SJSA1 (cell line): ENCODE data around the gene TMEM171. TPM values are rescaled to one million over a fixed set of nuclear protein-coding genes. Genes with fewer than 3 reads are reported as not detected.

Experiments used
- DNase-seq, 2 experiments: peaks; one replicate each; pipeline ENCODE4 v3.0.0-alpha.2; 2015 to 2020; ENCODE audit warnings: low spot score in 2 of 2, low read depth in 1 of 2
- H3K27ac ChIP-seq: fragments of 250-450 bp; sonication (Bioruptor Pico); 2 replicates; pipeline ENCODE4 v1.5.1; 2020; ENCODE audit warnings: mild to moderate bottlenecking, moderate library complexity
- H3K27me3 ChIP-seq: fragments of 250-450 bp; sonication (Bioruptor Pico); replicated peaks from 2 replicates; pipeline ENCODE4 v1.5.1; 2020; ENCODE audit warnings: mild to moderate bottlenecking, moderate library complexity
- H3K36me3 ChIP-seq: fragments of 250-450 bp; sonication (Bioruptor Pico); 2 replicates; pipeline ENCODE4 v1.5.1; 2020; ENCODE audit warnings: mild to moderate bottlenecking
- H3K4me1 ChIP-seq: fragments of 250-450 bp; sonication (Bioruptor Pico); replicated peaks from 2 replicates; pipeline ENCODE4 v1.6.1; 2021; ENCODE audit warnings: mild to moderate bottlenecking
- H3K4me3 ChIP-seq: fragments of 250-450 bp; sonication (Bioruptor Pico); 2 replicates; pipeline ENCODE4 v1.5.1; 2020; ENCODE audit warnings: mild to moderate bottlenecking
- H3K9me3 ChIP-seq: fragments of 250-450 bp; sonication (Bioruptor Pico); replicated peaks from 2 replicates; pipeline ENCODE4 v1.5.1; 2020; ENCODE audit warnings: mild to moderate bottlenecking
- total RNA-seq: library from RNA; depleted of rRNA; stranded (reverse); fragments of >200 nt; shearing (Covaris generic); gene quantifications from 2 replicates; pipeline ENCODE4 v1.2.3, GENCODE V29; 2014

TMEM171 gene
- total RNA-seq, 1 experiment from 2014 or later, result 8.4 TPM

DNA sequence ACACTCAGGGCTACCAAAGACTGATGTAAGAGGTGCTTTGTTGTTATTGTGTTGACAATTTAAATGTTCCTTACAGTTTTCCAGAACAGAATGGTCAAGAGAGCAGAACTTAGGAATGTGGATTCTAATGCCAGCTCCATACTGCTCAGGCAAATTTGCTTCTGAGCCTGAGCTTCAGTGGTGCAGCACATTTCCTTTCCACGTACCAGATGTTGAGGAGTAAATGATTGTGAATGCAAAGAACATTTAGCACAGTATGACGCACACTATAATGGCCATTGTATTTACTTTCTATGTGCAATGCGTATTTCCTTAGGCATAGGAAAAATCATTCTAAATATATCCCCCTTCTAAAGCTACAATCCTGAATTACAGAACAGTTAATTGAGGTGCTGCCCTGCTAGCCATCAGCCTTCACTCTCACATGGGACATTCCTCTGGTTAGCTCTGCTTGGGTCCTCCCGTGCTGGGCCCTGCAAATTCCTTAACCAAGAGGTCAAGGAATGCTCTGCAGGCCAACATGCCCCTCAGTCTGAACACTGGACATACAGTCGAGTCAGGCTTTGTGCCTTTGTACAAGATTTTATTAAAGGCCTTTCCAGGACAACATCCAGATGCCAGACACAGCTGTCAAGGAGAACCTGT, 31.5 kb downstream of the TMEM171 start:
- H3K27me3 ChIP-seq, result no peaks in the 10 kb centered on the region
- H3K36me3 ChIP-seq, result no peaks in the 10 kb centered on the region

DNA sequence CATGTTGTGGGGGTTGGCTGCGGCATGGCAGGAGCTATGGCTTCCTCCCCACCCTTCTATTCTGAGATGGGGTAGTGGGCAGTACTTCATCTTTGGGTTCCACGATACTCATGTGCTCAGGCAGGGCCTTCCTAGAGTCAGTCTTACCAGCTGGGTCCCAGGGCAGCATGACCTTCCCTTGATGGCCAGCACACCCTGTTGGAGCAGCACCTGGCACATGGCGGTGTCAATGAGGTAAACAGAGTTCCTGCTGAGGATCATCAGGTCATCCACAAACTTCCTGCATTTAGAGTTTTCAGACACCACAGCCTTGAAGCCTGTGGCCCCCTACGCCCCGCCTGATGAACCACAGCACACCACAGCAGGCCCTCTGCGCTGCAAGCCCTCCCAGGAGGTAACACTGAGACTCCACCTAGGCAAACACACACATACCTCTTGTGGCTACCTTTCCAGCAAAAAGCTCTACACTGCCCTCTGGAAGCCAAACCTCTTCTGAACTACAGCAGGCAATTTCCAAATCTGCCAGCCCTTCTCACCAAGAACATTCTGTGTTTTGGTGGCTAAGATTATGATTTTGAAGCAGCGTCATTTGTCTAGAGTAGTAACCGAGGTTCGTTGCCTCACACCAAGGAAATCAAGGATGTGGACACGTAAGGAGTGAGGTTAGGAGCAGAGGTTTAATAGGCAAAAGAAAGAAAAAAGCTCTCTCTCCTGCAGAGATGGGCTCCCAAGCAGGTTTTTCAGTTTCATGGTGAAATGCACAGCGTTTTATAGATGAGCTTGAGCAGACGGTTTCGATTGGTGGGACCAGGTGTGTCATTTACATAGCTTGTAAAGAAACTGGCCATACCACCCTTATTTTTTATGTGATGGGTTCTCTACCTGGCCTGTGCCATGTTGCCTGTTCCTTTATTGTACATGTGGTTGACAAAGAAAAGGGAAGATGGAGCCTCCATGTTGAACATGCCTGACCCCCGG, 32.3 kb downstream of the TMEM171 start:
- DNase-seq, result no peak
- Histone ChIP-seq H3K4me1 (peaks cover 18% of the 10 kb centered on the region), H3K27me3 (no peaks in the 10 kb centered on the region), H3K9me3 (no peaks in the 10 kb centered on the region), H3K36me3 (no peaks in the 10 kb centered on the region), H3K4me3 (no peak overlapping the region), H3K27ac (no peak overlapping the region)

More for the DNA sequence above, 31.5 kb downstream of the TMEM171 start:
- no peak for DNase-seq
- Histone ChIP-seq H3K4me3 (no peak overlapping the region), H3K27ac (no peak overlapping the region), H3K4me1 (peaks cover 18% of the 10 kb centered on the region), H3K9me3 (no peaks in the 10 kb centered on the region)

DNA sequence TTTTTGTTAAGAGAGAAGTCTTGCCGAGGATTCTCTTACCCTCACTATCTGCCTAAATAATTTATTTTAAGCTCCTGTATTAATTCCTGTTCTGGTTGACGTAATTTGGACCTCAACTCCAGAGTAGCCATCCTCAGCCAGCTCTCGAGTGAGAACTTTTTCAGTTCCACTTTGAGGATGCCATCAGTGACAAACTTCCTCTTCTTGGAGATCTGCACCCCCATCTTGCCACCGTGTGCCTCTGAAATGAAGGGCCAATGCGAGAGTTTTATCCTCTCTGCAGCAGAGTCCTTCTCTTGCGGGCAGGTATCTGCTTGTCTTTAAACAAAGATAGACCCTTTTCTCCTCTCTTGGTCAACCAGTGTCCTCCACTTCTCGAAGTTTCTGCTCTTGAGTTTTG, 33.1 kb downstream of the TMEM171 start:
- Histone ChIP-seq H3K36me3 (no peaks in the 10 kb centered on the region), H3K4me1 (peaks cover 18% of the 10 kb centered on the region), H3K9me3 (no peaks in the 10 kb centered on the region), H3K27ac (no peak overlapping the region), H3K27me3 (no peaks in the 10 kb centered on the region), H3K4me3 (no peak overlapping the region)
- no peak for DNase-seq

DNA sequence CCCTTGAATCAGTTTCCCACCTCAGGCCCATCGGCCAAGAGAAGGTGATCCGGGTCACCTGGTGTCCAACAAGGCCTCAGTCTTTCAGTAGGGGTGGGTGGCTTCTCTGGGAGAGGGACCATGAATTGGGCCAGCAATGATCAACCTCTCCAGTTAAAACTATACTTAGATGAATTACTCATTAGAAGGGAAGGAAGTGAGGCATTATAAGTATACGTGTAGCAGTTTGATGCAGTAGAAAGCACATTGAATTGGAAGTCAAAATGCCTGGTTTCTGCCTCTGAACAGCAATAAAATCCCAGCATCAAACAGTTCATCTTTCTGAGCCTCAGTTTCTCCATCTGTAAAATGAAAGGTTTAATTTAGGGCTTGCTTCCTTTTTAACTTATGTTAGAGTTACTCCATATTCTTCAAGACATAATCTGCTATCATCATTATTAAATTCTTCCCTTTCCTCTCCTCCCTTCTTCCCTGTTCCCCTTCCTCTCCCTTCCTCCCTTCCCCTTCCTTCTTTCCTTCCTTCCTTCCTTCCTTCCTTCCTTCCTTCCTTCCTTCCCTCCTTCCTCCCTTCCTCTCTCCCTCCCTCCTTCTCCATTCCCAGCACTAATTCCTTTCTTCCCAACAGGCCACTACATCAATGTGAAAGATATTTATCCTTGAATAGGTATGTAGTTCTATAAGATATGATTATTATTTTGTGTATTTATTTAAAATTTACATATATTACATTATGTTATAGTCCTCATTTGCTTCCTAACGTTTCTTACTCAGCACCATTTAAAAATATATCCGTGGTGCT, 34.0 kb downstream of the TMEM171 start:
- Histone ChIP-seq H3K36me3 (no peaks in the 10 kb centered on the region), H3K27ac (no peak overlapping the region), H3K4me3 (no peak overlapping the region), H3K9me3 (no peaks in the 10 kb centered on the region), H3K27me3 (no peaks in the 10 kb centered on the region), H3K4me1 (peaks cover 18% of the 10 kb centered on the region)
- DNase-seq, result no peak

DNA sequence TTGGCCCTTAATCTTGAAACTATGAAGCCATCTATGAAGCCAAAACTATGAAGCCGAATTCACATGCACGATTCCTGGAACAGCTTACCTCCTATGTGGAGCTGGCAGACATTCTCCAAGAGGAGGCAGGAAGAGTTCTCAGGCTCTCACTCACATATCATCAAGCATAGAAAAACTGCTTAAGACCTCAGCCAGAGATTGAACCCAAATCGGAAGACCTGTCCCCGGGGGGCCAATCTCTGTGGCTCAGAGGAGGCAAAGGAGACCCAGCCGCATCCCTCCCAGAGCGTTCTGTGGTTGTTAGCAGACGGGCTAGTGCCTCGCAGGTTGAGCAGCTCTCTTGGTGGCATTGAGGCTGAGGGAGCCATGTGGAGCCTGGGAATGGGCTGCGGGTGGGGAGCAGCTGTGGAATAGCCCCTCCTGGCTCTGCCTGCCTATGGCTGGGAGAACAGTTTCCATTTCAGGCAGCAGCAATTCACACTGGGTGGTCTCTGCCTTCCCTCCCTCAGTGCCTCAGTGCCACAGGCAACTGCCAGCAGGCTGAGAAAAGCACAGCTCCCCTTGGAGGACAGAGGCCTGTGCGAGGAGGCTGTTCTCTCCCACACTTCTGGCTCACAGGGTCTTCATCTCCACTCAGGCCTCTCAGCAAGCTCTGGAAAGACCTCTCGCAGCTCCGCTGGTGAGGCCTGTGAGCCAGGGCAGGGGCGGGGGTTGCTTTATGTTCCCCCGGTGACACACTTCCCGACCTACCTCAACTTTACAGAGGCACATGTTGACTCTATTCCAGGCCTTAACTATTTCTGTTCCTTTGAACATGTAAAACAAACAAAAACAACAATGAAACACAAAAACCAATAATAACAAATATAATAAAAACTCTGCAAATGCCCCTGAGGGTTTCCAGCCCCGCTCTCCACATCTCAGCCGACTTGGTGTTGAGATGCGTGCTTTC, 35.2 kb downstream of the TMEM171 start:
- Histone ChIP-seq H3K4me3 (no peak overlapping the region), H3K4me1 (peaks cover 26% of the 10 kb centered on the region), H3K36me3 (no peaks in the 10 kb centered on the region), H3K27me3 (no peaks in the 10 kb centered on the region), H3K9me3 (no peaks in the 10 kb centered on the region), H3K27ac (peak overlapping the region; percentile 49)
- DNase-seq, result peak; percentile 70 to 72

DNA sequence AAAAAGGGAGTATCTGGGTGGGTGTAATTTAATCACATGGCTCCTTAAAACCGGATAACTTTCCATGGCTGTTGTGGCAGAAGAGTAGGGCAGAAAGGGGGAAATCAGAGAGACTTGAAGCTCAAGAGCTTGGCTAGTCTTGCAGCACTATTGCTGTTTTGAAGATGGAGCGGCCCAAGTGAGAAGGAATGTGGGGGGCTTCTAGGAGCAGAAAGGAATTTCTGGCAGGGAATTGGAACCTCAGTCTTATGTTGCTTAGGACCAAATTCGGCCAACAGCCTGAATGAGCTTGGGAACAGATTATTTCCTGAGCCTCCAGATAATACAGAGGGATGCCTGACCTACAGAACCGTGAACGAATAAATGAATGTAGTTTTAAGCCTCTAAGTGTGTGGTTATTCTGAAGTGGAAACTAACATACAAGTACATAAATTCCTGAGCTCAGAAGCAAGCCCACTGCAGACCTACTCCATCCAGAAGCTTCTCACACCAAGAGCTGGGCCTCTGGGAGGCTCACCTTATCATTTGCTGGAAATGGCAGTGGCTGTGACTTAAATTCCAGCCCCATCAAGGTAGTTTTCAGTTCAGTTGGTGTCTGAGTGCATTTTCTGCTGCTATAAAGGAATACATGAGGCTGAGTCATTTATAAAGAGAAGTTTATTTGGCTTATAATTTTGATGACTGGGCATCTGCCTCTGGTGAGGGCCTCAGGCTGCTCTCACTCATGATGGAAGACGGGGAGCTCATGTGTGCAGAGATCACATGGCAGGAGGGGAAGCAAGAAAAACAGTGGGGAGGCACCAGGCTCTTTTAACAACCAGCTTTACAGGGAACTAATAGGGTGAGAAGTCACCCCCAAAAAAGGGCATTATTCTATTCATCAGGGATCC, 37.3 kb downstream of the TMEM171 start:
- DNase-seq, result no peak
- Histone ChIP-seq H3K4me3 (no peak overlapping the region), H3K27me3 (no peaks in the 10 kb centered on the region), H3K4me1 (peaks cover 26% of the 10 kb centered on the region), H3K27ac (no peak overlapping the region), H3K9me3 (no peaks in the 10 kb centered on the region), H3K36me3 (no peaks in the 10 kb centered on the region)

DNA sequence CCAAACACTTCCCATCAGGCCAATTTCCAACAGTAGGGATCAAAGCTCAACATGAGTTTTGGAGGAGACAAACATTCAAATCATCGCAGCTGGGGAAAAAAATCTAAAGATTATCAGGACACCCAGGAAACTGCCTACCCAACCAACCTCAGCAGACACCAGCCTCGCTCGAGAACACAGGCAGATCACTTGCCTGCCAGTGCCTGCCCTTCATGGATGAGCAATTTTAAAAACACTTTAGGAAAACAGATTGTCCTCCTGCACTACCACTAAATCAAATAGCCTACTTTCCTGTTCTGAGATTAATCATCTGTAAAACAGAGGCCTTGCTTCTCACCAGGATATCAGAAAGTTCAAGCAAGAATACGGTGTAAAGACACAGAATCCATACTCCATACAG, 37.9 kb downstream of the TMEM171 start:
- DNase-seq, result no peak
- no peak overlapping the region for H3K27ac ChIP-seq
- peaks cover 26% of the 10 kb centered on the region for H3K4me1 ChIP-seq
- H3K9me3 ChIP-seq, result no peaks in the 10 kb centered on the region
- no peaks in the 10 kb centered on the region for H3K36me3 ChIP-seq
- H3K4me3 ChIP-seq, result no peak overlapping the region
- H3K27me3 ChIP-seq, result no peaks in the 10 kb centered on the region

DNA sequence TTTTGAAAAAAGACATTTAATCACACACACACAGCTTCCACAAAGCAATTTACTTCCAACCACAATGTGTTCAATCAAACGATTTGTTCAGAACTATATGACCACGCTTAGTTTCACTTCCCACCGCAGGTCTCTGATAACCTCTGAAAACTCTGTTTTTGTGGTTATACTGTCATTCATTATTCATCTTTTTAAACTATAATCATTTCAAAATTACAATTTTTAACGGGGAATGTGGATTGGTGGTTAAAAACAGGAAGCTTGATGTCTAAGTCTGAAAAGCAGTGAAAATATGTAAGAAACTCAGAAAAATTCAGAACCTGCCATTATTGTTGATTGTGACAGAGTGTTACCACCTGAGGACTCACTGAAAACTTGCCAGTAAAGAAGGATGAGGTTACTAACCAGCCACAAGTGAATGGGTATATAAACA, 39.9 kb downstream of the TMEM171 start:
- Histone ChIP-seq H3K4me1 (peaks cover 21% of the 10 kb centered on the region), H3K9me3 (no peaks in the 10 kb centered on the region), H3K27me3 (no peaks in the 10 kb centered on the region), H3K4me3 (no peak overlapping the region), H3K27ac (no peak overlapping the region), H3K36me3 (no peaks in the 10 kb centered on the region)
- no peak for DNase-seq

DNA sequence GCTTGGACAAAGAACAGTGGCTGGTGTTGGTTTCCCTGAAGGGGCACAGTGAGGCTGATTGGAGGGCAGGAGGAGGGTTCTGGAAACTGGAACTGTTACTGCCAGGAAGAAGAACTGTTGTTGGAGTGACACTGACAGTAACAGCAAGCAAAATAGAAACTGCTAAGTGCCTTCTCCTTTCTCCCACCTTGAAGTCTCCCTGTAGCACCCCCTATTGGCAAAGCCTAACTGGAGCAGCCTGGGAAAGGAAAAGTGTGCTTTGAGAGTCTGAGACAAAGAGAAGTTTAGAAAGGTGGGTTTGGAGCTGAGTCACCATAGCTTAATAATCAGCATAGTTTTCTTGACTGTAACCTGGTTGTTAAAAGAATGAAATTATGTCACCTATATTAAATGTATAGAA, 50.1 kb downstream of the TMEM171 start:
- Histone ChIP-seq H3K4me1 (no peaks in the 10 kb centered on the region), H3K27ac (no peak overlapping the region), H3K27me3 (no peaks in the 10 kb centered on the region), H3K9me3 (no peaks in the 10 kb centered on the region), H3K4me3 (no peak overlapping the region), H3K36me3 (no peaks in the 10 kb centered on the region)
- DNase-seq, result peak in 1 of 2 experiments; percentile 27

DNA sequence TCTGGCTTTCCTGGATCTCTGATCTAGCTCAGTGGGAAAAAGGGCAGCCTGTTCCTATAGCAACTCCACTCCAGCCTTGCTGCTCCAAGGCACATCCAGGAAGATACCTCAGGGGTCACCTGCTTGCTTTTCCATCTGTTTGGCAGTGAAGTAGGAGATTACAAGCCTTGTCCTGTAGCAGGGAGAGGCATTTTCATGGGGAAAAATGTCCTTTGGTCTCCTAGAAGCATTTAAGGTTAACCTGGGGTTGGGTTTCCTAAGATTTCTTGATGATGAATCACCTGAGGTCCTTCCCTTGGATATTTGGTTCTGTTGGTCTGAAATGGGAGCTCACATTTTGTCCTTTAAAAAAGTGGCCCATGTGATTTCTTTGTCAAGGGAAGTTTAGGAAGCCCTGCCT, 51.1 kb downstream of the TMEM171 start:
- no peaks in the 10 kb centered on the region for H3K36me3 ChIP-seq
- H3K4me1 ChIP-seq, result no peaks in the 10 kb centered on the region
- no peak overlapping the region for H3K4me3 ChIP-seq
- no peaks in the 10 kb centered on the region for H3K9me3 ChIP-seq
- no peaks in the 10 kb centered on the region for H3K27me3 ChIP-seq
- no peak overlapping the region for H3K27ac ChIP-seq
- DNase-seq, result no peak

DNA sequence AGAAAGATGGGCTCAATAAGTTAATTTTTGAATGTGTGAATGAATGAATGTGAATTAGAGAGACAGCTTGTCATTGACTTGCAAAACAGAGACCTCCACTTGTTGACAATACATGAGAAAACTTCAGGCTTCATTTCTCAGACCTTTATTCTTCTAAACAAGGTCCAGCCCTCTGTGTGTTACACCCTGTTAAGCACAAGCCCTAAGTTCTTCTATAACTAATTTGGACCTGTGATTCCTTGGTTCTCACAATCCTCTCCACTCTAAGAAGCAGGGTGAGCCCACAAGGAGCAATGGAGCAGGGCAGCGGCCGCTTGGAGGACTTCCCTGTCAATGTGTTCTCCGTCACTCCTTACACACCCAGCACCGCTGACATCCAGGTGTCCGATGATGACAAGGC, 52.6 kb downstream of the TMEM171 start, which contains the start of gene TMEM174:
Gene TMEM174, plus strand, starts transcription at position 243 of the 400 bp plus-strand sequence. Its CDS starts 51 bp downstream, at position 294.
- no peaks in the 10 kb centered on the region for H3K4me1 ChIP-seq
- H3K9me3 ChIP-seq, result no peaks in the 10 kb centered on the region
- no peak within 1 kb of the TSS for H3K4me3 ChIP-seq
- DNase-seq, result no peak
- H3K36me3 ChIP-seq, result no peaks in the 10 kb centered on the region
- H3K27ac ChIP-seq, result no peak within 1 kb of the TSS
- H3K27me3 ChIP-seq, result no peaks in the 10 kb centered on the region
